ENCODE data around the gene RPL38. TPM values are rescaled to one million over a fixed set of nuclear protein-coding genes. Genes with fewer than 3 reads are reported as not detected.

RPL38 gene
- polyA plus RNA-seq, 1 of the 3 experiments (the other 2 are of a cell fraction), result 4,154 TPM

GRCh38 chr17:74199306-74200092 lies 4.0 kb upstream of the RPL38 start:
- CTCF ChIA-PET, result interaction anchor here (0.5 to 9.1 kb wide), 138 partner anchors 9 to 1852 kb away, joined by 3 to 284 read pairs (median 4); partner anchors contain the start of genes BTBD17, SDK2, SLC39A11 and TTYH2
- H3K4me2 ChIP-seq, result no peak overlapping the region
- H3K27me3 ChIP-seq (ENCODE audit: insufficient read depth), result peaks cover 28% of the 10 kb centered on the region
- H3K27ac ChIP-seq (ENCODE audit: low read depth in 2 of 2, low read length in 1 of 2), result no peak overlapping the region
- H3K9me3 ChIP-seq, result no peaks in the 10 kb centered on the region
- TF ChIP-seq USF1 (IDR thresholded peaks at IDR 0.05; ENCODE audit: borderline replicate concordance, low read depth) (no peak), NFIC (IDR thresholded peaks at IDR 0.05; ENCODE audit: borderline replicate concordance) (no peak), SMC3 (IDR thresholded peaks at IDR 0.05; ENCODE audit: low read depth, low read length) (peak; percentile 67), FOXM1 (IDR thresholded peaks at IDR 0.05; ENCODE audit: low read depth) (no peak), GABPA (IDR thresholded peaks at IDR 0.05; ENCODE audit: low read depth) (no peak), GATA2 (CRISPR knock-in tag; IDR thresholded peaks at IDR 0.05) (no peak), CHD2 (IDR thresholded peaks at IDR 0.05; ENCODE audit: low read length, partially characterized antibody) (peak; percentile 42), CTCF (IDR thresholded peaks at IDR 0.05) (peak; percentile 99), USF2 (IDR thresholded peaks at IDR 0.05; ENCODE audit: borderline replicate concordance, low read depth, low read length) (no peak), RCOR1 (IDR thresholded peaks at IDR 0.05; ENCODE audit: low read length) (no peak), RFX5 (IDR thresholded peaks at IDR 0.05; ENCODE audit: low read length) (no peak), MXI1 (IDR thresholded peaks at IDR 0.05; ENCODE audit: low read depth, low read length) (no peak), EZH2phosphoT487 (IDR thresholded peaks at IDR 0.05; ENCODE audit: borderline replicate concordance, low read depth) (no peak), ZBTB33 (IDR thresholded peaks at IDR 0.05; ENCODE audit: borderline replicate concordance, low read depth) (no peak), IRF3 (IDR thresholded peaks at IDR 0.05; ENCODE audit: low read depth, low read length) (no peak), TEAD4 (IDR thresholded peaks at IDR 0.05; ENCODE audit: borderline replicate concordance, insufficient read depth) (no peak), NRF1 (IDR thresholded peaks at IDR 0.05; ENCODE audit: low read depth, low read length) (no peak), RAD21 (IDR thresholded peaks at IDR 0.05; ENCODE audit: low read length) (peak; percentile 83), FOSL2 (IDR thresholded peaks at IDR 0.05; ENCODE audit: borderline replicate concordance, low read depth) (no peak), EP300 (IDR thresholded peaks at IDR 0.05; ENCODE audit: borderline replicate concordance in 1 of 2, low read depth in 1 of 2, low read length in 1 of 2) (no peak), FOXJ3 (CRISPR knock-in tag; IDR thresholded peaks at IDR 0.05) (no peak)
- H3K36me3 ChIP-seq (replicated peaks in 1 of 2; ENCODE audit: control insufficient read depth in 1 of 2, insufficient read depth in 2 of 2, low read length in 1 of 2), result peaks cover 2 to 6% of the 10 kb centered on the region in 2 experiments
- no peaks in the 10 kb centered on the region for H3F3A ChIP-seq (replicated peaks; ENCODE audit: insufficient read depth)
- peaks cover 0 to 8% of the 10 kb centered on the region in 2 experiments; a peak in 1 of 4 replicates for H3K4me1 ChIP-seq (ENCODE audit: control insufficient read depth in 1 of 2, insufficient read depth in 2 of 2, low read depth in 1 of 2, low read length in 1 of 2)
- H3K4me3 ChIP-seq (ENCODE audit: low read depth in 2 of 2, low read length in 1 of 2), result peak overlapping the region in 1 of 2 experiments; percentile 47; a peak in 1 of 4 replicates
- no peak overlapping the region for H3K9ac ChIP-seq
- peak overlapping the region; percentile 84; the same call in 1 of the 2 replicates for H2AFZ ChIP-seq (ENCODE audit: low read depth)
- H3K9me2 ChIP-seq, result no peaks in the 10 kb centered on the region
- DNase-seq, result peak; percentile 93
- H3K79me2 ChIP-seq (ENCODE audit: insufficient read depth), result peaks cover 10% of the 10 kb centered on the region
- POLR2A ChIA-PET, result interaction anchor here (0.5 kb wide), 1 partner anchor 18 kb away, joined by 4 read pairs; no protein-coding TSS in a partner anchor
- H4K20me1 ChIP-seq (ENCODE audit: insufficient read depth), result peaks cover 3% of the 10 kb centered on the region
- 48% methylated on average over 24 of the region's 35 CpGs for WGBS (ENCODE audit: low lambda C conversion rate)

All from SK-N-SH (cell line).